Mesodermal cell (in vitro differentiated cells): ENCODE results near the gene GABRA1.

Experiments
- H3K27ac ChIP-seq: 2 replicates; pipeline ENCODE4 v1.7.0; 2013; ENCODE audit warnings: mild to moderate bottlenecking, low read depth, low read length, moderate library complexity; ENCODE audit not compliant: severe bottlenecking
- H3K36me3 ChIP-seq: 2 replicates; pipeline ENCODE4 v1.7.1; 2013; ENCODE audit warnings: mild to moderate bottlenecking, low read length, moderate library complexity; ENCODE audit not compliant: control insufficient read depth, insufficient read depth
- H3K4me1 ChIP-seq: one replicate; pipeline ENCODE4 v1.7.1; 2013; ENCODE audit warnings: mild to moderate bottlenecking, low read length; ENCODE audit not compliant: insufficient read depth, control insufficient read depth, poor library complexity, severe bottlenecking
- H3K4me3 ChIP-seq: 2 replicates; pipeline ENCODE4 v1.7.0; 2013; ENCODE audit warnings: low read length, control low read depth, mild to moderate bottlenecking; ENCODE audit not compliant: insufficient read depth, poor library complexity, severe bottlenecking; ENCODE audit errors: extremely low read depth
- H3K9me3 ChIP-seq: 2 replicates; pipeline ENCODE4 v1.7.1; 2013; ENCODE audit warnings: mild to moderate bottlenecking, low read length, moderate library complexity; ENCODE audit not compliant: control insufficient read depth
- WGBS, 2 experiments: methylation state at CpG; one replicate each; pipeline ENCODE4 v1.1.5; 2013; ENCODE audit warnings: missing lambda C conversion rate in 2 of 2; ENCODE audit not compliant: insufficient coverage in 2 of 2; 5-methylcytosine and 5-hydroxymethylcytosine counted together

GABRA1 gene

GRCh38 chr5:161889971-161890370 lies 42.1 kb downstream of the GABRA1 start:
- no peaks in the 10 kb centered on the region for H3K4me1 ChIP-seq
- H3K9me3 ChIP-seq = no peaks in the 10 kb centered on the region
- H3K36me3 ChIP-seq = no peaks in the 10 kb centered on the region
- H3K4me3 ChIP-seq = no peak overlapping the region
- no peak overlapping the region for H3K27ac ChIP-seq

DNA sequence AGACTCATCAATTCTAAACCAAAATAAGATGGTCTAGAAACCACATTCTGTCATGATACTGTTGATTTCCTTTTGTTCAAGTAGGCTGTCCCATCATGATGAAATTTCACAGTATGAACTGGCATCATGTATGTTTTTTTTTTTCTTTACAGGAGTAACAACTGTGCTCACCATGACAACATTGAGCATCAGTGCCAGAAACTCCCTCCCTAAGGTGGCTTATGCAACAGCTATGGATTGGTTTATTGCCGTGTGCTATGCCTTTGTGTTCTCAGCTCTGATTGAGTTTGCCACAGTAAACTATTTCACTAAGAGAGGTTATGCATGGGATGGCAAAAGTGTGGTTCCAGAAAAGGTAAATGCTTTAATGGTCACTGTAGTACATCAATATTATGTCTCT lies 47.6 kb downstream of the GABRA1 start:
- H3K9me3 ChIP-seq = no peaks in the 10 kb centered on the region
- no peaks in the 10 kb centered on the region for H3K4me1 ChIP-seq
- H3K4me3 ChIP-seq = no peak overlapping the region
- H3K36me3 ChIP-seq = no peaks in the 10 kb centered on the region
- H3K27ac ChIP-seq = no peak overlapping the region
- no CpG with 5 or more reads among the region's 1 CpG for WGBS, 2 experiments

GRCh38 chr5:161897033-161897432 lies 49.1 kb downstream of the GABRA1 start:
- H3K36me3 ChIP-seq = no peaks in the 10 kb centered on the region
- H3K9me3 ChIP-seq = no peaks in the 10 kb centered on the region
- no peaks in the 10 kb centered on the region for H3K4me1 ChIP-seq
- H3K27ac ChIP-seq = no peak overlapping the region
- no peak overlapping the region for H3K4me3 ChIP-seq
- 89 to 92% methylated on average over 3 to 7 of the region's 7 CpGs for WGBS, 2 experiments

- no peak overlapping the region for H3K4me3 ChIP-seq
- H3K4me1 ChIP-seq = no peaks in the 10 kb centered on the region
- H3K36me3 ChIP-seq = no peaks in the 10 kb centered on the region
- no peaks in the 10 kb centered on the region for H3K9me3 ChIP-seq
- no peak overlapping the region for H3K27ac ChIP-seq
Measured at GRCh38 chr5:161899590-161899989, 51.7 kb downstream of the GABRA1 start.

DNA sequence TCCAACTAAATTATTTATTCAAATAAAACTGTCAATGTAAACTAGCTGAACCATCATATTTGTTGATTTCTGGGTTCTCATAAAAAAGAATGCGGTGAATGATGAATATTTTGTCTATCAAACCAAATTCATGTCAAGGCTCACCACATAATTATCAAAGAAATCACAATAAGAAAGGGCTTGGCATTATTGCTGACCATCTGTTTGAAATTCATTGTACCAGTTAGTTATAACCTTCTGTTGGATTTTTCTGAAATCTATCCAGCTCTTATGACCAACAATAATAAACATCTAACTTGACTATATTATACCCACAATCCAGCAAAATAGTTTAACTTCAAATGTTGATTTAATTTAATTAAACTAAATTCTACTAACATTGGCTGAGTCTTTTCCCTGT lies 53.1 kb downstream of the GABRA1 start:
- Histone ChIP-seq H3K9me3 (no peaks in the 10 kb centered on the region), H3K27ac (no peak overlapping the region), H3K4me3 (no peak overlapping the region), H3K36me3 (no peaks in the 10 kb centered on the region), H3K4me1 (no peaks in the 10 kb centered on the region)
- WGBS, 2 experiments = no CpG with 5 or more reads among the region's 1 CpG

- H3K4me3 ChIP-seq = no peak overlapping the region
- WGBS, 2 experiments = no CpG with 5 or more reads among the region's 1 CpG
- H3K9me3 ChIP-seq = no peaks in the 10 kb centered on the region
- no peak overlapping the region for H3K27ac ChIP-seq
- no peaks in the 10 kb centered on the region for H3K36me3 ChIP-seq
- H3K4me1 ChIP-seq = no peaks in the 10 kb centered on the region
Measured at GRCh38 chr5:161921781-161922180, 73.9 kb downstream of the GABRA1 start.

GRCh38 chr5:161924270-161924669 lies 76.3 kb downstream of the GABRA1 start:
- no peak overlapping the region for H3K4me3 ChIP-seq
- no peaks in the 10 kb centered on the region for H3K36me3 ChIP-seq
- no peaks in the 10 kb centered on the region for H3K4me1 ChIP-seq
- H3K27ac ChIP-seq = no peak overlapping the region
- H3K9me3 ChIP-seq = no peaks in the 10 kb centered on the region
- 100% methylated on average over 1 of the region's 3 CpGs; no CpG with 5 or more reads in 1 of the 2 experiments for WGBS, 2 experiments

DNA sequence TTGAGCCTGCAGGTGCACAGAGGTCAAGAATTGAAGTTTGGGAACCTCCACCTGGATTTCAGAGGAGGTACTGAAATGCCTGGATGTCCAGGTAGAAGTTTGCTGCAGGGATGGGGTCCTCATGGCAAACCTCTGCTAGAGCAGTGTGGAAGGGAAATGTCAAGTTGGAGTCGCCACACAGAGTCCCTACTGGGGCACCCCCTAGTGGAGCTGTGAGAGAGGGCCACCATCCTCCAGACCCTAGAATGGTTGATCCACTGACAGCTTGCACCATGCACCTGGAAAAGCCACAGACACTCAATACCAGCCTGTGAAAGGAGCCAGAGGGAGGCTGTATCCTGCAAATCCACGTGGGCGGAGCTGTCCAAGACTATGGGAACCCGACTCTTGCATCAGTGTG lies 78.0 kb downstream of the GABRA1 start:
- Histone ChIP-seq H3K9me3 (no peaks in the 10 kb centered on the region), H3K4me3 (no peak overlapping the region), H3K36me3 (no peaks in the 10 kb centered on the region), H3K4me1 (no peaks in the 10 kb centered on the region), H3K27ac (no peak overlapping the region)
- WGBS, 2 experiments = 79 to 81% methylated on average over 3 to 4 of the region's 4 CpGs

DNA sequence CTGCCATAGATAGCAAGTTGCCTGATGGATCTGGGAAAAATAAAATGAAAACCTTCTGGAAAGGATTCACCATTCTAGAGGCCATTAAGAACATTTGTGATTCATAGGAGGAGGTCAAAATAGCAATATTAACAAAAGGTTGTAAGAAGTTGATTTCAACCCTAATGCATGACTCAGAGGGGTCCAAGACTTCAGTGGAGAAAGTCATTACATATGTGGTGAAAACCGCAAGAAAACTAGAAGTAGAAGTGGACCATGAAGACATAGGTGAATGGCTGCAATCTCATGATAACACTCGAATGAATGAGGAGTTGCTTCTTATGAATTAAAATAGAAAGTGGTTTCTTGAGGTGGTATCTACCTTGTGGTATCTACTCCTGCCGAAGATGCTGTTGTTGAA lies 86.6 kb downstream of the GABRA1 start:
- Histone ChIP-seq H3K27ac (no peak overlapping the region), H3K4me3 (no peak overlapping the region), H3K4me1 (no peaks in the 10 kb centered on the region), H3K36me3 (no peaks in the 10 kb centered on the region), H3K9me3 (no peaks in the 10 kb centered on the region)
- WGBS, 2 experiments = 86 to 89% methylated on average over 2 to 3 of the region's 3 CpGs

DNA sequence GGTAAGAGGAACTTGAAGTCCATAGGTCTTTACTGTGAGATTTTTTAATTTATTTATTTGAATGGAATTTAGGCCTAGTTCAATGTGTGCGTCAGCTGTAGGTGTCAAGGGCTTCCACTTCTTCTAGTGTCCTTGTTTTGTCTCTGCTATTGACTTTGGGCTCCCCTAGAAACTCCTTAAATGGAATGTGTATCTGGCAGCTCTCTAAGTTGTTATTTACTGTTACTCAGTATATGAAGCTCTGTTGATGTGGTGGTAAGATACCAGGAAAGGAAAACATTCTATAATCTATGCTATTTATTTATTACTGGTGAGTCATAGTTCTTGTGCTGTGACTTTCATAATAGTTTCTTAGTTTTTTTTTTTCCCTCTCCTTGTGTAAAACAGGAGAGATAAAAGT lies 97.1 kb downstream of the GABRA1 start:
- Histone ChIP-seq H3K4me3 (no peak overlapping the region), H3K9me3 (no peaks in the 10 kb centered on the region), H3K27ac (no peak overlapping the region), H3K36me3 (no peaks in the 10 kb centered on the region), H3K4me1 (no peaks in the 10 kb centered on the region)
- 50% methylated on average over 1 of the region's 1 CpG; no CpG with 5 or more reads in 1 of the 2 experiments for WGBS, 2 experiments

GRCh38 chr5:161946911-161947310 lies 99.0 kb downstream of the GABRA1 start:
- Histone ChIP-seq H3K4me1 (no peaks in the 10 kb centered on the region), H3K4me3 (no peak overlapping the region), H3K27ac (no peak overlapping the region), H3K36me3 (no peaks in the 10 kb centered on the region), H3K9me3 (no peaks in the 10 kb centered on the region)
- no CpG with 5 or more reads among the region's 4 CpGs for WGBS, 2 experiments
